Thyroid gland (tissue), 4 donors: ENCODE results near the gene METAP2. TPM values are rescaled to one million over a fixed set of nuclear protein-coding genes. Genes with fewer than 3 reads are reported as not detected.

Experiments used
- DNase-seq, 2 donors: peaks; one replicate each; pipeline ENCODE4 v3.0.0-alpha.2; 2019
- H3K27ac ChIP-seq, 3 donors: fragments of 200-600 bp; sonication (generic); 1 replicate in 2 of 3; 2 replicates in 1 of 3; pipeline ENCODE4 v1.5.1; 2016 to 2019; ENCODE audit warnings: mild to moderate bottlenecking in 1 of 3, moderate library complexity in 1 of 3
- H3K27me3 ChIP-seq: fragments of 200-600 bp; sonication (generic); one replicate; pipeline ENCODE4 v1.5.1; 2019
- H3K36me3 ChIP-seq, 2 donors: fragments of 200-600 bp; sonication (generic); one replicate each; pipeline ENCODE4 v1.5.1; 2016 to 2019
- H3K4me1 ChIP-seq, 2 donors: fragments of 200-600 bp; sonication (generic); one replicate each; pipeline ENCODE4 v1.5.1; 2017 to 2019
- H3K4me3 ChIP-seq, 3 donors: fragments of 200-600 bp; sonication (generic); replicated peaks in 1 of 3; 1 replicate in 2 of 3; 2 replicates in 1 of 3; pipeline ENCODE4 v1.5.1; 2016; ENCODE audit warnings: mild to moderate bottlenecking in 1 of 3
- H3K9me3 ChIP-seq: fragments of 200-600 bp; sonication (generic); one replicate; pipeline ENCODE4 v1.5.1; 2017
- POLR2A ChIP-seq, 2 donors: fragments of 450-650 bp; IDR thresholded peaks; one replicate each; pipeline ENCODE4 v1.6.1; 2017; ENCODE audit warnings: antibody characterized with exemption in 2 of 2, mild to moderate bottlenecking in 2 of 2, moderate library complexity in 1 of 2
- WGBS, 2 donors: methylation state at CpG; one replicate each; pipeline ENCODE4 v1.1.5; 2017; 5-methylcytosine and 5-hydroxymethylcytosine counted together
- intact Hi-C: fragments of 100-400 bp; cut with DNase I; formaldehyde crosslinking; loops from one replicate; pipeline ENCODE4 v1.15.1; 2023
- total RNA-seq, 4 donors: library from RNA; depleted of rRNA; stranded (reverse); fragments of >200 nt; gene quantifications; one replicate each; pipeline ENCODE4 v1.2.3, GENCODE V29; 2016
- TF ChIP-seq, protein P1 (sequence below), 6 experiments: fragments of 200-600 bp in 3 of 6; fragments of 450-650 bp in 3 of 6; sonication (generic) in 3 of 6; IDR thresholded peaks; one replicate each; pipeline ENCODE4 v1.5.1; 2016 to 2019; ENCODE audit warnings: antibody characterized with exemption in 6 of 6, mild to moderate bottlenecking in 2 of 6, inconsistent platforms in 1 of 6, moderate library complexity in 1 of 6

METAP2 gene
- total RNA-seq, 4 donors from 2014 or later, result 46.1 to 64.9 (median 54.9) TPM

DNA sequence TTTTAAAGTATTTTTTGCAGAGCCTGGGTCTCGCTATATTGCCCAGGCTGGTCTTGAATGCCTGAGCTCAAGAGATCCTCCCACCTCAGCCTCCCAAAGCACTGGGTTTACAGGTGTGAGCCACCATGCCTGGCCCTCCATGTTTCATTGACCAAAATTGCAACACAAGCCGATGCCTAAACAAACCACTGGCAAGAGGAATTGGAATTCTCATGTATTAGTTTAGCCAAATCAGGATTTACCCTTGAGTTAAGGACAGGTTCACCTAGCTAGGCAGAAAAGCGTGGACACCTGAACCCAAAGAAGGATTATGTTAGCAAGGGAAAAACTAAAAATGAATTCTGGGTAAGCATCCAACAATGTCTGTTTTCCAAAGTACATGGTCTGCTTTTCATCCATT, 14.6 kb upstream of the METAP2 start:
- intact Hi-C loops, result no loop called here
- TF ChIP-seq, protein P1, sequence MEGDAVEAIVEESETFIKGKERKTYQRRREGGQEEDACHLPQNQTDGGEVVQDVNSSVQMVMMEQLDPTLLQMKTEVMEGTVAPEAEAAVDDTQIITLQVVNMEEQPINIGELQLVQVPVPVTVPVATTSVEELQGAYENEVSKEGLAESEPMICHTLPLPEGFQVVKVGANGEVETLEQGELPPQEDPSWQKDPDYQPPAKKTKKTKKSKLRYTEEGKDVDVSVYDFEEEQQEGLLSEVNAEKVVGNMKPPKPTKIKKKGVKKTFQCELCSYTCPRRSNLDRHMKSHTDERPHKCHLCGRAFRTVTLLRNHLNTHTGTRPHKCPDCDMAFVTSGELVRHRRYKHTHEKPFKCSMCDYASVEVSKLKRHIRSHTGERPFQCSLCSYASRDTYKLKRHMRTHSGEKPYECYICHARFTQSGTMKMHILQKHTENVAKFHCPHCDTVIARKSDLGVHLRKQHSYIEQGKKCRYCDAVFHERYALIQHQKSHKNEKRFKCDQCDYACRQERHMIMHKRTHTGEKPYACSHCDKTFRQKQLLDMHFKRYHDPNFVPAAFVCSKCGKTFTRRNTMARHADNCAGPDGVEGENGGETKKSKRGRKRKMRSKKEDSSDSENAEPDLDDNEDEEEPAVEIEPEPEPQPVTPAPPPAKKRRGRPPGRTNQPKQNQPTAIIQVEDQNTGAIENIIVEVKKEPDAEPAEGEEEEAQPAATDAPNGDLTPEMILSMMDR (IDR thresholded peaks at IDR 0.05), result no peak
- TF ChIP-seq POLR2A (IDR thresholded peaks at IDR 0.05), result no peak
- WGBS, 2 donors, result 90 to 94% methylated on average over 3 of the region's 3 CpGs

DNA sequence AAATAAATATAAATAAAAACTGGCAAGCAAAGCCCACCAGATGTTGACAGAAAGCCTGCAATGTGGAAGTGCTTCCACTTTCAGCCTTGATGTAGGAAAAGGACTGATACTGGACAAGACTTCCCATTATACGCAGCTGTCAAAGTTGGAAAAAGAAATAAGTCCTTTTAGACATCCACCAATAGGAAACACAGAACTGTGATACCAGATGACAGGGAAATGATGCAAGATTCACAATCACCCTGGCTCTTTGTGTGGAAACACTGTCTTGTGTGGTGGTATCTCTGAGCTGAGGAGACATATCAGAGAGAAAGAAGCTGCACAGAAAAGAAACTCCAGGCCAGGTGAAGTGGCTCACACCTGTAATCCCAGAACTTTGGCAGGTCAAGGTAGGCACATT, 13.8 kb upstream of the METAP2 start:
- WGBS, 2 donors, result 93 to 97% methylated on average over 1 of the region's 1 CpG
- DNase-seq, result no peak
- Histone ChIP-seq H3K36me3 (no peaks in the 10 kb centered on the region), H3K4me1 (no peaks in the 10 kb centered on the region), H3K27ac (no peak overlapping the region), H3K27me3 (no peaks in the 10 kb centered on the region), H3K4me3 (no peak overlapping the region), H3K9me3 (no peaks in the 10 kb centered on the region)
- TF ChIP-seq, protein P1 (IDR thresholded peaks at IDR 0.05), result no peak
- TF ChIP-seq POLR2A (IDR thresholded peaks at IDR 0.05), result no peak
- intact Hi-C loops, result no loop called here

More for the DNA sequence above, 14.6 kb upstream of the METAP2 start:
- no peaks in the 10 kb centered on the region for H3K4me1 ChIP-seq
- H3K36me3 ChIP-seq, result no peaks in the 10 kb centered on the region
- no peaks in the 10 kb centered on the region for H3K9me3 ChIP-seq
- DNase-seq, result no peak
- no peak overlapping the region for H3K4me3 ChIP-seq
- H3K27ac ChIP-seq, result no peak overlapping the region
- H3K27me3 ChIP-seq, result no peaks in the 10 kb centered on the region

DNA sequence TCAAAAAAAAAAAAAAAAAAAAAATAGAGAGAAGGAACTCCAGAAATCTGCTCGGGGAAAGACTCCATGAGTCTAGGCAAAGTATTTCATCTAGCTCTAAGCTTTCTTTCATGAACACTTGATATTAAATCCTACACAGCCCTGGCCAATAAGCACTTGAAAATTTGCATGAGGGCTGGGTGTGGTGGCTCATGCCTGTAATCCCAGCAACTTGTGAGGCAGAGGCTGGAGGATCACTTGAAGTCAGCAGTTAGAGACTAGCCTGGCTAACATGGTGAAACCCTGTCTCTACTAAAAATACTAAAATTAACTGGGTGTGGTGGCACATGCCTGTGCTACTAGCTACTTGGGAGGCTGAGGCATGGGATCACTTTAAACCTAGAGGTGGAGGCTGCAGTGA, 13.1 kb upstream of the METAP2 start:
- TF ChIP-seq, protein P1 (IDR thresholded peaks at IDR 0.05), result no peak
- H3K36me3 ChIP-seq, result no peaks in the 10 kb centered on the region
- 83 to 89% methylated on average over 1 of the region's 1 CpG for WGBS, 2 donors
- H3K4me3 ChIP-seq, result no peak overlapping the region
- no peak overlapping the region for H3K27ac ChIP-seq
- no peak for DNase-seq
- no peaks in the 10 kb centered on the region for H3K27me3 ChIP-seq
- intact Hi-C loops, result no loop called here
- no peaks in the 10 kb centered on the region for H3K4me1 ChIP-seq
- H3K9me3 ChIP-seq, result no peaks in the 10 kb centered on the region

DNA sequence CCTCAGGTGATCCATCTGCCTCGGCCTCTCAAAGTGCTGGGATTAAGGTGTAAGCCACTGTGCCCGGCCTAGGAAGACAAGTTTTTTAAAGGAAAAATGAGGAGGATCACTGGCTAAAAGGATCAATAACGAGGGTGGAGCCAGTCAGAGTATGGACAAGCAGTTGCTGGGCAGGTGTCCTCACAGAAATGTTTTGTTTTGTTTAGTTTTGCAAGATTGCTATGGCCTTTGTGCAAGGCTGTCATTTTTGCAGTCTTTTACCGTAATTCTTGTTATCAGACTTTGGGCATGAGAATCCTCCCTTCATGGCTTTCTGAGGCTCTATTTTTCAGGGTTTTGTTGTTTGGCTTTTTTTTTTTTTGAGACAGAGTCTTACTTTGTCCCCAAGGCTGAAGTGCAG, 11.9 kb upstream of the METAP2 start:
- WGBS, 2 donors, result 91 to 93% methylated on average over 4 of the region's 4 CpGs
- no peaks in the 10 kb centered on the region for H3K36me3 ChIP-seq
- no peak overlapping the region for H3K27ac ChIP-seq
- DNase-seq, result no peak
- H3K27me3 ChIP-seq, result no peaks in the 10 kb centered on the region
- no peaks in the 10 kb centered on the region for H3K9me3 ChIP-seq
- H3K4me3 ChIP-seq, result no peak overlapping the region
- intact Hi-C loops, result no loop called here
- no peaks in the 10 kb centered on the region for H3K4me1 ChIP-seq
- TF ChIP-seq, protein P1 (IDR thresholded peaks at IDR 0.05), result no peak
- no peak for TF ChIP-seq POLR2A (IDR thresholded peaks at IDR 0.05)

DNA sequence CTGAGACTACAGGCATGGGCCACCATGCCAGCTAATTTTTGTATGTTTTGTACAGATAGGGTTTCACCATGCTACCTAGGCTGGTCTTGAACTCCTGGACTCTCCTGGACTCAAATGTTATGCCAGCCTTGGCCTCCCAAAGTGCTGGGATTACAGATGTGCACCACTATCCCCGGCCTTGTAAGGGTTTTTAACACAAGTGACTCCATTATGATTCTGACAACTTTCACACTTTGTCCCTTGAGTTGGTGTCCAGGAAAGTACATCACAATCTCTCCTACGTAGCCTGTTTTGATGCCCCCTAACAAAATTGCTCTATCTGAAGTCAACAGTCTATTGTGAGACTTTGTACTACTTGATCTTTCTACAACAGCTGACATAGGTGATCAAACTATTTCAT, 11.4 kb upstream of the METAP2 start:
- no peaks in the 10 kb centered on the region for H3K4me1 ChIP-seq

More for the DNA sequence above, 11.4 kb upstream of the METAP2 start:
- intact Hi-C loops, result no loop called here
- Histone ChIP-seq H3K27me3 (no peaks in the 10 kb centered on the region), H3K27ac (no peak overlapping the region), H3K9me3 (no peaks in the 10 kb centered on the region), H3K36me3 (no peaks in the 10 kb centered on the region), H3K4me3 (no peak overlapping the region)
- TF ChIP-seq, protein P1 (IDR thresholded peaks at IDR 0.05), result no peak
- no peak for TF ChIP-seq POLR2A (IDR thresholded peaks at IDR 0.05)
- WGBS, 2 donors, result 93 to 98% methylated on average over 2 of the region's 2 CpGs
- DNase-seq, result no peak
